NCI-H146 treated with DMSO at 0.1 percent for 48 hours (cell line): ENCODE results near the gene KRTAP10-11.
A peak's percentile ranks its signal among the peaks of the same experiment; 100 is the strongest.
"Not testable (repeated sequence)": the region's sequence is repeated elsewhere in the genome, so short reads cannot be mapped to it uniquely, and the experiment has no call there.

Experiments used
- DNase-seq: peaks from one replicate; lab custom pipeline; 2025; ENCODE audit not compliant: unreplicated experiment; lab: John Stamatoyannopoulos, UW

KRTAP10-11 gene

DNA sequence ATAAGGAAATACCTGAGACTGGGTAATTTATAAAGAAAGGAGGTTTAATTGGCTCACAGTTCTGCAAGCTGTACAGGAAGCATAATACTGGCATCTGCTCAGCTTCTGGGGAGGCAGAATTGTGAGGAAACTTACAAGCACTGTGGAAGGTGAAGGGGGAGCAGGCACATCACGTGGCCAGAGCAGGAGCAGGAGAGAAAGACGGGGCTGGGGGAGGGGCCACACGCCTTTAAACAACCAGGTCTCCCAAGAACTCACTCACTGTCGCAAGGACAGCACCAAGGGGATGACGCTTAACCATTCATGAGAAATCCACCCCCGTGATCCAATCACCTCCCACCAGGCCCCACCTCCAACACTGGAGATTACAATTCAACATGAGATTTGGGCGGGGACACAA, 15.4 kb downstream of the KRTAP10-11 start:
- DNase-seq, result not testable (repeated sequence)

DNA sequence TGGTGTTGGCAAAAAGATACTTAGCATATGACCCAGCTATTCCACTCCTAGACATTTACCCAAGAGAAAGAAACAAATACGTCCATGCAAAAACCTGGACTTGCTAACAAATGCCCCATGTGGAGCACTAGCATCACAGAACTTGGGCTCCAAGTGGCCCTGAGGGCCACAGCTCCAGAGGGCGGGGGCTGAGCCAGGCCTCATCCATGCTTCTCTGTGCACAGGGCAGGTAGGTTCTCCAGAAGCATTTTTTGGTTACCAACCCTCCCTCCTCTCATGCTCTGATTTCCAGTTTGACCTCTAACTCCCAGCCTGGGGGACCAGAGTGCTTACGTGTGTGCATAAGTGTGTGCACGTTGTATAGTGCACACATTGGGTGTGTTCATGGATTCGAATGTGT, 18.5 kb downstream of the KRTAP10-11 start:
- no peak for DNase-seq

DNA sequence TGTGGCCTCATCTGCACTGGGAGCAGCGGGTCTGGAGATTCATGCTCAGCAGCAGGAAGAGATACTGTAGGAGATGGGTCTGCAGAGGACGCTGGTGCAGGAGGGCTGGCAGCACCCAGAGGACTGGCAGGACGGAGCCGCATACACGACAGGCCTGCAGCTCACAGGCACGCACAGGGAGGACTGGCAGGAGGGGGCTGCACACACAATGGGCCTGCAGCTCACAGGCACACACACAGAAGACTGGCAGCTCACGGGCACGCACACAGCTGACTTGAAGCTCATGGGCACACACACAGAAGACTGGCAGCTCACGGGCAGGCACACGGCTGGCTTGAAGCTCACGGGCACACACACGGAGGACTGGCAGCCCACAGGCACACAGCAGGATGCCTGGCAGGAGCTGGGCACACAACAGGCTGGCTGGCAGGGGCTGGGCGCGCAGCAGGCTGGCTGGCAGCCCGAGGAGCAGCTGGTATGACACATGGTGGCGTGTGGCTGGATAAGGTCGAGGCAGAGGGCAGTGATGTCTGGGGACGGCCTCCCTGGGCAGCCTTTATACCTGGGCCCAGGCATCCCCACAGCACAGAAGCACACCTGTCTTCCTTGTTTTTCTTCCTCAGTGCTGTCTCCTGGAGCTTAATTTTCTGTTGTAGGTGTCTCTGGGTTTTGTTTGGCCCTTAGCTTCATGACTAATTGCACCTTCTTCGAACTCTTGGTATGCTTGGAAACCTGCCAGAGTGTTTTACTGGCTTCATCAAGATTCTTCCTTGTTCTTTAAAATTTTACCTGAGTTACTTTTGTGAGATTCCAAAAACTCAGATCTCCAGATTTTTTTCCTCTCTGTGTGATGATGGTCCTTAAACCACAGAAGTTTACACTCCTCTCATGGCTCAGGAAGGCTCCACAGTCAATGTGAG, 20.4 kb downstream of the KRTAP10-11 start, which contains the start of gene KRTAP12-2:
Gene KRTAP12-2 (minus strand): TSS at position 527 of the 920 bp plus-strand sequence. CDS start 41 bp downstream, at position 486.
- no peak for DNase-seq

DNA sequence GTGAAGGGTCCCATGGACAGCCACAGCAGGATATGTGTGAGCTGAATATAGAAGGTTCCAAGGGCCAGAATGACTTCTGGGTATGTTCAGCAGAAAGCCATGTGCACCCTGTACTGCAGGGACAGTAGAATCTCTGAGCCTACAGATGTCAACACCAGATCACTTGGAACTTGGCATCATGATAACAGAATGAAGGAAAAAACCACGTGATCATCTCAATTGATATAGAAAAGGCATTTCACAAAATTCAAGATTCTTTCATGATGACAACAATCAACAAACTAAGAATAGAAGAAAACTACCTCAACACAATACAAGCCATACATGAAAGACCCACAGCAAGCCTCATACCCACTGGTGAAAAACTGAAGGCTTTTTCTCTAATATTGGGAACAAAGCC, 21.4 kb downstream of the KRTAP10-11 start:
- no peak for DNase-seq

DNA sequence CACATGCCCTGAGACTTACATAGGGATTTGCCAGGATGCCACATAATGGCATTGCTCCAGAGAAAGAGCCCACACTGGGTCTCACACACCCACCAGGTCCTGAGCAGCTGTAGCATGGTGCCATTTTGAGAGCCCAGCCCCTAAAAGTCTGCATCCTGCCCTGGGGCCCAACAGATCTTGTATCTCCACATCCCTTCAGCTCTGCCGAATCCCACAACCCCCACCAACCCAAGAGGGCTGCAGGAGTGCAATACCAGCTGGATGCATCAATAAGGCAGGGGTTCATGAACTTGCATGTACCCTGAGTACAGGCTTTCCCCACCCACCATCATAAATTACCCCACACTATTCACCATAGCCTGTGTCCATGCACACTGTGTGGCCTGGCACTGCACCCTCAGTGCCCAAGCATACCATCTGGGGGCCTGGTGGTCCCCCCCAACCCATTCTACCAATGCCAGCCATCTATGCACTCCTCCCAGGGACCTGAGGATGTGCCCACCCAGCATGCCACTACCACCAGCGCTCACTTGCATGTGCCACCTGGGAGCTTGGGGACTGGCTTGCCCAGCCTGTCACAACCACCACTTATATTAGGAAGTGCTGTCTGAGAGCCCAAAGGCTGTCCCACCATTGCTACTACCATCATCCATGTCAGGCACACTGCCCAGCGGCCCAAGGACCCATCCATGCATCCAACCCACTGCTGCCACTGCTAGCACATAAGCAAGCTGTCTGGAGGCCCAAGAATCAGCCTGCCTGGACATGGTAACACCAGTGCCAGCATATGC, 24.6 kb downstream of the KRTAP10-11 start:
- no peak for DNase-seq

DNA sequence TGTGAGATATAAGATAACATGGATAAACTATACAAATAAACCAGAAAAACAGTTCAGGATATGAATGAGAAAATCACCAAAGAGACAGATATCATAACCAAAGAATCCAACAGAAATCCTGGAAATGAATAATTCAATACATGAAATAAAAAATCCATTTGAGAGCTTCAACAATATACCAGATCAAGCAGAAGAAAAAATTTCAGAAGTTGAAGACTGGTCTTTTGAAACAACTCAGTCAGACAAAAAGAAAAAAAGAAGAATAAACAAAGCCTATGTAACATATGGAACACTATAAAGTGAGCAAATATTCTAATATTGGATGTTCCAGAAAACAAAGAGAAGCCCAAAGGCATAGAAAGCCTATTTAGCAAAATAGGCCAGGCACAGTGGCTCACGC, 25.7 kb downstream of the KRTAP10-11 start:
- no peak for DNase-seq

DNA sequence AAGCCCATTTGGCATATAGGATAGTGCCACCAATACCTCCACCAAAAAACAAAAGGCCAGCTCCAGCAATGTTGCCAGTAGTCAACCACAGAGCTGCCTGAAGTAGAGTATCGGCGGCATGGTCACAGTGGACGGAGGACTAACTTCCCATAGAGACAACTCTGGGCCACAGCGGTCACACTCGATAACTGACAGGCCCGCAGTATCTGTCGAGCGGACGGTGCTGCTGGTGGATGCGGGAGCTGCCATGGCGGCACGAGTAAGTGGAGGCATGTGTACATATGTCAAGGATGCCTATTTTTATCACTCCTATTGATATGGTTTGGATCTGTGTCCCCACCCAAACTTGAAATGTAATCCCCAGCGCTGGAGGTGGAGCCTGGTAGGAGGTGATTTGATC, 31.7 kb downstream of the KRTAP10-11 start:
- DNase-seq, result no peak

DNA sequence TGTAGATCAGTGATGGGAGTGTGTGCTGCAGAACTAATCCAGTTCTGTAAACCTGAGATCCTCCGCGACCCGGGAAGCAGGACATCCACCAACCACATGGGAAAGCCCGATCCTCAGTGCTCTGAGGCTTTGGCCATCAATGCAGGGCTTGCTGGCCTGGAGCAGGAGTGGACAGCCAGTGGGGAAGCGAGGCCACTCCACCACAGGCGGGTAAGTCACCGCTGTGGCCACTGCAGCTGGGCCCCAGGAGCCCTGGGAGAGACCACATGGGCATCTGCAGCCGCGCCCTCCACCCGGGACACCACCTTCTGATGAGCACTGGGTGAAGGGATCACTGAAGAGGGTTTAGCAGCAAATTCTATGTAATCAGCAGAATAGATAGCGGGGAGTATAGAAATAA, 34.9 kb downstream of the KRTAP10-11 start:
- no peak for DNase-seq

DNA sequence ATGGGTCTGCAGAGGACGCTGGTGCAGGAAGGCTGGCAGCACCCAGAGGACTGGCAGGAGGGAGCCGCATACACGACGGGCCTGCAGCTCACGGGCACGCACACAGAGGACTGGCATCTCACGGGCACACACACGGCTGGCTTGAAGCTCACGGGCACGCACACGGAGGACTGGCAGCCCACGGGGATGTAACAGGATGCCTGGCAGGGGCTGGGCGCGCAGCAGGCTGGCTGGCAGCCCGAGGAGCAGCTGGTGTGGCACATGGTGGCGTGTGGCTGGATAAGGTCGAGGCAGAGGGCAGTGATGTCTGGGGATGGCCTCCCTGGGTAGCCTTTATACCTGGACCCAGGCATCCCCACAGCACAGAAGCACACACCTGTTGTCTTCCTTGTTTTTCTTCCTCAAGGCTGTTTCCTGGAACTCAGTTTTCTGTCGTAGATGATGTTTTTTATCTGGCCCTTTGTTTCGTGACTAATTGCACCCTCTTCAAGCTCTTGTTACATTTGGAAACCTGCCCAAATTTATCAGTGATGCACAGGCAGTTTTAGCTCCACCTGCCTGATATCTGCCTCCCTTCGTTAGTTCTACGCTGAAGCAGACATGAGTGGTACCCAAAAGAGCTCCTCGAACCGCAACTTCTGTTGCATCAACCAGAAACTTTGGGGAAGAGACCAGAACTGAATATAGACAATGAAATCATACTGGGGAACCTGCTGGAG, 35.8 kb downstream of the KRTAP10-11 start, which contains the start of gene KRTAP12-1:
Gene KRTAP12-1 (minus strand): TSS at position 303 of the 719 bp plus-strand sequence. CDS start 40 bp downstream, at position 263.
- DNase-seq, result peak; percentile 81

DNA sequence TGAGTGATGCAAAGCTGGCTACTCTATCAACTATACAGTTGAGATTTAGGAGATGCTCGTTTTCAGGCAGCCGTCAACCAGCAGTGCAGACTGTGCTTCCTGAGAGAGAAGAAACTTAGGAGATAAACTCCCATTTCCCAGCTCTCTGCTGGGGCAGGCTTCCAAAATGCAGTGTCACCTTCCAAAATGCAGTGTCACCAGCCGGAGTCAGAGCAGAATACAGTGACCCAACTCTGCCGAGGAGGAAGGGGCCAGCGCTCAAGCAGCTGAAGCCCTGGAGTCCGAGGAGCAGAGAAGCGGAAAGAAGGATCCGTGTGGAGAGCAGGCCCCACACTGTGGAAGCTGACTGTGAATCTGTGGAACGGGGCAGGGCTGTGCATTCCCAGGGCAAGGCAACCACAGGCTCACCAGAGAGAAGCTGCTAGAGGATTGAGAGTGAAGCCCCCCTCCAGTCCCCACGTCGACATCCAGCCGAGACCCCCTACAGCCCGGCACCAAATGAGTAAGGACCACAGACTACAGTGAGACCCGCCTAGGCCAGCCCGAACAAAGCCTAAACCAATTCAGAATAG, 36.5 kb downstream of the KRTAP10-11 start:
- no peak for DNase-seq

DNA sequence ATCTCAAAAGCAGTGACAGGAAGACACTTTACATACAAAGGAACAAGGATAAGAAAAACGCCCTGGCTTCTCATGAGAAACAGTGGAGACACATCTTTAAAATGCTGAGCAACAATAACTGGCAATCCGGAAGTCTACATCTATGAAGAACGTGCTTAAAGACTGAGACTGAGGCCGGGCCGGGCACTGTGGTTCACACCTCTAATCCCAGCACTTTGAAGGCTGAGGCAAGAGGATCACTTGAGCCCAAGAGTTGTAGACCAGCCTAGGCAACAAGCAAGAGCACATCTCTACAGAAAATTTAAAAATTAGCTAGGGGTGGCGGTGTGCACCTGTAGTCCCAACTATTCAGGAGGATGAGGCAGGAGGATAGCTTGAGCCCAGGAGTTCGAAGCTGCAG, 37.9 kb downstream of the KRTAP10-11 start:
- no peak for DNase-seq

DNA sequence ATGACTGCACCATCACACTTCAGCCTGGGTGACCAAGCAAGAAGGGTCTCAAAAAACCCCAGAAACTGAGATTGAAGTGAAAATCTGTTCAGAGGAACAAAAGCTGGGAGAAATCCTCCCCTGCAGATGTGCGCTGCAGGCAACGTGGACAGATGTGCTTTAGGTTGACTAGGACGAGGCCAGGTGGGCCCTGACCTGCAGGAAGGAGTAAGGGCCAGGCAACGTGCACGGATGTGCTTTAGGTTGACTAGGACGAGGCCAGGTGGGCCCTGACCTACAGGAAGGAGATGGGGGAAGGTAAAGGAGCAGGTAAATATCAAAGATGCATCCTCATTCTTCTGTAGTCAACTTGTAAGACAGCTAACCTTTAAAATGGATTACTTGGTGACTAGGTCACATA, 38.3 kb downstream of the KRTAP10-11 start:
- no peak for DNase-seq

DNA sequence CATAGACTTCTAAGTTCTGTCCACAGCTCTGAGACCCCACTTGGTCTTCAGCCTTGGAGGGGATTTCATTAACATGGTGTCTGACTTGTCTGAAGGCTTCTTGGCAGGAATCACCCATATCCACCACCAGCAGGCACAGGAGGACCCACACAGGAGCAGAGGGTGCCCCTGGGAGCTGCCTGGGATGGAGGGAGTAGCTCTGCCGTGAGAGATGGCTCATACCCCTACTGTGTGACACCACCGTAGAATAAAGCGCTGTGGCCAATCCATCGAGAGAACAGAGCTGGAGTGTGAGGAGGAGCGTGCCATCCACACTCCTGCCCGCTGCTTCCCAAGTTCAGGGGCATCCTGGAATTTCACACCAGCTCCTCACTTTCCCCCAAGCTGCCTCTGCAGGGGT, 38.8 kb downstream of the KRTAP10-11 start:
- DNase-seq, result not testable (repeated sequence)

DNA sequence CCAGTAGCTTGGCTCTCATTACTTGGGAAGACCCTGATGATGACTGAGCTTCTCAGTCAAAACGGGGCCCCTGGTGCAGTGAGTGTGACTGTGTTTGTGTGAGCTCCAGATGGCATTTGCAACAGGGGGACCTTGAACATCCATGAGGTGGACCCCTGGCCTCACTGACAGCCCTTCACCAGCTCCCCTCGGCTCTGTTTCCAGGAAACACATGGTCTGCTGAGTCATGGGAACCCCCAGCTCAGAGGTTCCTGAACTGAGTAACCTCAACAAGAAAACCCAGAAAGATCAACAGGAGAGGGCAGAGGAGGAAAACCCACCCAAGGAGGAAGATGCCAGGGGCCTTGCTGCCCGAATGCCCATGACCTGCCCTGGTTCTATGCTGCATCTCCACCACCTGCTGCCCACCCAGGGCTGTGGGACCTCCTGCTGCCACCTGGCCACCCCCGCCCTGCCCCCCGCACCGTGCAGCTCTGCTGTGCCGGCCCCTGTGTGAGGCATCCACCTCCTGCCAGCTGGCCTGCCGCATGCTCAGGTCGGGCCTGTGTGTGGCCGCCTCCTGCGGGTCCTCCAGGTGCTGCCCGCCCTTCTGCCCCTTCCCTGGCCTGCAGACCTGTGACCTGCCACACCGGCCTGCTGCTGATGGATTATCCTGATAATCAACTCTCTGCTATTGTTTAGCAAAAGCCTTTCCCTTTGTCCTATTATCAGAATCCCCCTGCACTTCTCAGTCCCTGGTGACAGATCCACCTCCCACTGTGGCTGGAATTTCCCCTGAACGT, 40.0 kb downstream of the KRTAP10-11 start:
- DNase-seq, result peak; percentile 26

DNA sequence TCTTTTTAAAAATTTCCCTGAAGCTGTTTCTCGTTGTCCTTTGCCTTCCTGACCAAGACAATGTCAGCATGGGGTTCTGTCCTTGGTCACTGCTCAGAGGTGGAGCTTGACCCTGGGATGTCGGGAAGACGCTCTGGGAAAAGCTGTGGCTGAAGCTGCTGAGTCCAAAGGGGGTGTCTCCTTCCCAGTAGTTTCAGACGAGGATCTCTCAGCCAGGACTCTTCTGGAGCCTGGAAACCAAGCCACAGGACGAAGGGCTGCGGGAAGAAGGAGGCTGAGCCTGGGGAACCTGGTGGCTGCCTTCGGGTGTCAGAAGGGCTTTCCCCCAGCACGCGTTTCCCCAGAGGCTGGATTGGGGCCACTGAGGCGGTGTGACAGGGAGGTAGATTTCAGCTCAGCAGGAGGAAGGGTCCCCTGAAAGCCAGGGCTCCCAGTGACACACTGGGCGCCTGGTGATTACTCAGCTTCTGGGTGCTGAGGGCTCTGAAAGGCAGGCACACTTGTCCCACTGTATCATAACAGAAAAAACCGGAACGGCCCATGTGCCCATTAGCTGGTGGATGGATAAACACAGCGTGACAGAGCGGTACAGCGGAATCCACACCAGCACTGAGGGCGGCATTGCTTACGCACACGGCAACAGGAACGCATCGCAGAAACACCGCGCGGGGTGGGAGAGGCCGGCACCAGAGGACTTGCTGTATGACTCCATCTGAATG, 40.8 kb downstream of the KRTAP10-11 start:
- DNase-seq, result no peak

DNA sequence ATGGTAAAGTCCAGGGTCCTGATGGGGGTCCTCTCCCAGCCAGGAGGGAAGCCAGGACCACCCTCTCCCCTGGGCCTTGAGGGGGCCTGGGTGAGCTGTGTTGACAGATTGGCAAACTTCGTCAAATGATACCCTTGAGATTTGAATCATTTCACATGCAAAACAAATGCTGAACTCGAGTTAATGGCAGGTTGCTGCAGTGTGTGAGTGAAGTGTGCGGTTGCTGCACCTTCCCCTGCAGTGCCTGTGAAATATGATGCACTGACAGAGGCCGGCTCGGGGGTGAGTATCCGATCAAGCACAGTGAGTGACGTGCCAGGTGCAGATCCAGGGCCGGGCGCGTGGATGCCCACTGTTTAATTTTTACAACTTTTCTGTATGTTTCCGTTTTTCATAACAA, 41.5 kb downstream of the KRTAP10-11 start:
- no peak for DNase-seq

DNA sequence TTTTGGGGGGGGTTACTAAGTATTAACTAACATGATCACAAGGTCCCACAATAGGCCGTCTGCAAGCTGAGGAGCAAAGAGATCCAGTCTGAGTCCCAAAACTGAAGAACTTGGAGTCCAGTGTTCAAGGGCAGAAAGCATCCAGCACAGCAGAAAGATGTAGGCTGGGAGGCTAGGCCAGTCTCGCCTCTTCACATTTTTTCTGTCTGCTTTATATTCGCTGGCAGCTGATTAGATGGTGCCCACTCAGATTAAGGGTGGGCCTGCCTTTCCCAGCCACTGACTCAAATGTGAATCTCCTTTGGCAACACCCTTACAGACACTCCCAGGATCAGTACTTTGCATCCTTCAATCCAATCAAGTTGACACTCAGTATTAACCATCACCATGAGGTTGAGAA, 43.5 kb downstream of the KRTAP10-11 start:
- not testable (repeated sequence) for DNase-seq

DNA sequence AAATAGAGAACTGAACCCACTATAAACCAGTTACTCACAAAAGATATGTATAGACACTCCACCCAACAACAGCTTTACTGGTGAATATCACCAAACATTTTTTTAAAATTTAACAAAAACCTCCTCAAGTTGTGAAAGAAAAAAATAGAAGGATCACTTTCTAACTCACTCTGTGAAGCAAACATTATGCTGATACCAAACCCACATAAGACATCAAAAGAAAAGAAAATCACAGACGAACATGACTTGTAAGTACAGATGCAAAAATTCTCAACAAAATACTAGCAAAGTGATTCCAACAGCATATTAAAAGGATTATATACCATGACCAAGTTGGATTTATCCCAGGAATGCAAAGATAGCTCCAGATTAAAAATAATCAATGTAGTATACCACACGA, 45.5 kb downstream of the KRTAP10-11 start:
- no peak for DNase-seq

DNA sequence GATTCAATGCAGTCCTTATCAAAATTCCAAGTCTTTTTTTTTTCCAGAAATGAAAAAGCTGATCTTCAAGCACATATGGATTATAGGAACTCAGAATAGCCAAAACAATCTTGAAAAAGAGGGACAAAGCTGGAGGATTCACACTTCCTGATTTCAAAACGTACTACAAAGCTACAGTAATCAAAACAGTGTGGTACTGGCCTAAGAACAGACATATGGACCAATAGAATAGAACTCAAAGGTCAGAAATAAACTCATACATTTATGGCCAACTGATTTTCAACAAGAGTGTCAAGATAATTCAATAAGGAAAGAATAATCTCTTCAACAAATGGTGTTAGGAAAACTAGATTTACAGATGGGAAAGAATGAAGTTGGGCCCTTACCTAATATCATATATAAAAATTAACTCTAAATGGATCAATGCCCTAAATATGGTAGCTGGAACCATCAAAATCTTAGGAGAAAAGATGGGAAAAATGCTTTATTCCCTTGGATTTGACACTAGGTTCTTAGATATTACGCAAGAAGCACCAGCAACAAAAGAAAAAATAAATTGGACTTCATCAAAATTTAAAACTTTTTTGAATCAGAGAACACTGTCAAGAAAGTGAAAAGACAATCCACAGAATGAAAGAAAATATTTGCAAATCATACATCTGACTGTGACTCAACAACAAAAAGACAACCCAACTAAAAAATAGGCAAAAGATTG, 46.7 kb downstream of the KRTAP10-11 start:
- DNase-seq, result no peak
